ENCODE results near the gene NOMO2.
"Not testable (repeated sequence)": the region's sequence is repeated elsewhere in the genome, so short reads cannot be mapped to it uniquely, and the experiment has no call there.

DNA sequence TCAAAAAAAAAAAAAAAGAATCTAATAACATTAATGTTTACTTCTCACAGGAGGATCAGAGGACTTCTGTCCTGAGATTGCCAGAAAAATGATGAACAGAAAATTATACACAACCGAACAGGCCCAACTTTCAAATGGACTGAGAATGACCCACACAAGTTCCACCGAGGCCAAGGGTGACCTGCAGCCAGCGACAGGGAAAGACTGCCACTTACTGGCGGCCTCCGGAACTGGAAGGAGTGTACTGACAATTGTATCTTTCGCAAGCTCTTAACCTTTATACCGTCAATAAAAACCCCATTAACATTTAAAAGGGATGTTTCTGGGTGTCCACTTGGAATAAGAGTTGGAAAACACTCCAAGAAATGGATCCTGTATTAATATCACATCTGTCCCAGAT lies 146.1 kb downstream of the NOMO2 start:
- not testable (repeated sequence) for TF ChIP-seq CTCF, POLR2A (IDR thresholded peaks at IDR 0.05)

Data from esophagus squamous epithelium (tissue), 4 donors.